Central memory CD8-positive, alpha-beta T cell (primary cell): Measurements from ENCODE around the gene PSKH1.

Experiments
- ATAC-seq: fragments of 150-1000 bp; cut with Tn5 transposase; replicated peaks from 2 replicates; pipeline ENCODE4 v1.10.0; 2022; ENCODE audit warnings: mild to moderate bottlenecking, moderate FRiP score, moderate number of reproducible peaks; ENCODE audit not compliant: poor library complexity, severe bottlenecking; ENCODE audit errors: extremely low read depth
- DNase-seq, 2 donors: peaks; one replicate each; pipeline ENCODE4 v3.0.0; 2021; ENCODE audit warnings: low spot score in 2 of 2
- H3K27ac Mint-ChIP-seq: one replicate; pipeline ENCODE4 v1.8.0; 2022; ENCODE audit warnings: low read depth, mild to moderate bottlenecking, moderate library complexity, mixed read lengths
- H3K27me3 Mint-ChIP-seq: one replicate; pipeline ENCODE4 v1.8.0; 2022; ENCODE audit warnings: mixed read lengths
- H3K36me3 Mint-ChIP-seq: one replicate; pipeline ENCODE4 v1.8.0; 2022; ENCODE audit warnings: mild to moderate bottlenecking, moderate library complexity, mixed read lengths; ENCODE audit not compliant: insufficient read depth
- H3K4me1 Mint-ChIP-seq: one replicate; pipeline ENCODE4 v1.8.0; 2022; ENCODE audit warnings: mixed read lengths
- H3K4me3 Mint-ChIP-seq: one replicate; pipeline ENCODE4 v1.8.0; 2022; ENCODE audit warnings: mild to moderate bottlenecking, moderate library complexity, mixed read lengths
- H3K9me3 Mint-ChIP-seq: one replicate; pipeline ENCODE4 v1.8.0; 2022; ENCODE audit warnings: mixed read lengths

PSKH1 gene

DNA sequence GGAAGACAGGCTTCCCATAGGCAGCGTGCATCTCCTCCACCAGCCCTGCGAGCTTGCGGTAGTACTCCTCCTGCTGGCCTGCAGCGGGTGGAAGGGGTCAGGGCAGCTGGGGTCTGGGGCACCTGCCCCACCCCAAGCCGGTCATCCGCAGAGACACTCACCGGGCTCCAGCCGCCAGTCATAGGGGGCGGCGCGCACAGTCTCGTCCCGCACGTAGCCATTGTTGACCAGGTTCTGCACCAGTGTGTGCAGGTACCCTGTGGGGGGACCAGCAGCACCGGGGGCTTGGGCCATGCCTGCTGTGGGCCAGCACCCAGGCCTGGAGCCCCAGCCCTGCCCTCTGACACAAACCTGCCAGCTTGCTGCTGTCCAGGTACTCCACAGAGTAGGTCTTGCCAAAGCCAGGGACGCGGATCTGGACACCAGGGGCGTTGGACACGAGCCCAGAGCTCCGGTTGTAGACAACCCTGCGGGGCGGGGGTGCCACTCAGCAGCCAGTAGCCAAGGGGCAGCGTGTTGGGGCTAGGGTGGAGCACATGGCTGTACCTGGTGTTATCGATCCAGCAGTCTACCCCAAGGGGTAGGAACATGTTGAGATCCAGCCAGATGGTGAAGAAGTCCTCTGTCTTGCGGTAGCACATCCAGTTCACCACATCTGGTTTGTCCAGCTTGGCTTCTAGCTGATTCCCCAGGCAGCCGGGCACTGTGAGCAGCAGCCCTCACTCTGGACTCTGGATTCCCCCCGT lies 49.6 kb downstream of the PSKH1 start:
- H3K9me3 Mint-ChIP-seq: no peaks in the 10 kb centered on the region
- no peaks in the 10 kb centered on the region for H3K27me3 Mint-ChIP-seq
- DNase-seq (no peak), ATAC-seq (no peak)
- no peak overlapping the region for H3K4me3 Mint-ChIP-seq
- H3K27ac Mint-ChIP-seq: peak overlapping the region; percentile 77
- peaks cover 19% of the 10 kb centered on the region for H3K4me1 Mint-ChIP-seq
- peaks cover 10% of the 10 kb centered on the region for H3K36me3 Mint-ChIP-seq

DNA sequence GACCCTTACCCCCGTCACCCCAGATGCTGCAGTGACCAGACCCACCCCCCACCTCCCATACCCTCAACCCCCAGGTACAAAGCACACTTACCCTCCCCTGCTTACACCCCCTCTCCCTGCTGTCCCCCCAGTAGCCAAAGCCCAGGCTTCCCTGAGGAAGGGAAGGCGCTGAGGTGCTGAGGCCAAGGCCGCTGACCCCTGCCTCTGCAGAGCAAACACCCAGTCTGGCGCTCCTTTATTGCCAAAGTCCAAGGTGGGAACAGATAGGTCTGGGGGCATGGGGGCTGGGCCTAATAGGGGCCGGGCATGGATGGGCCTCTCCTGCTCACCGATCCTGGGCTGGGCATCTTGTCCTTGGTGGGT lies 50.2 kb downstream of the PSKH1 start:
- Mint-ChIP-seq H3K27ac (no peak overlapping the region), H3K27me3 (no peaks in the 10 kb centered on the region), H3K36me3 (peaks cover 11% of the 10 kb centered on the region), H3K4me1 (peaks cover 19% of the 10 kb centered on the region), H3K9me3 (no peaks in the 10 kb centered on the region), H3K4me3 (no peak overlapping the region)
- DNase-seq (no peak), ATAC-seq (no peak)

DNA sequence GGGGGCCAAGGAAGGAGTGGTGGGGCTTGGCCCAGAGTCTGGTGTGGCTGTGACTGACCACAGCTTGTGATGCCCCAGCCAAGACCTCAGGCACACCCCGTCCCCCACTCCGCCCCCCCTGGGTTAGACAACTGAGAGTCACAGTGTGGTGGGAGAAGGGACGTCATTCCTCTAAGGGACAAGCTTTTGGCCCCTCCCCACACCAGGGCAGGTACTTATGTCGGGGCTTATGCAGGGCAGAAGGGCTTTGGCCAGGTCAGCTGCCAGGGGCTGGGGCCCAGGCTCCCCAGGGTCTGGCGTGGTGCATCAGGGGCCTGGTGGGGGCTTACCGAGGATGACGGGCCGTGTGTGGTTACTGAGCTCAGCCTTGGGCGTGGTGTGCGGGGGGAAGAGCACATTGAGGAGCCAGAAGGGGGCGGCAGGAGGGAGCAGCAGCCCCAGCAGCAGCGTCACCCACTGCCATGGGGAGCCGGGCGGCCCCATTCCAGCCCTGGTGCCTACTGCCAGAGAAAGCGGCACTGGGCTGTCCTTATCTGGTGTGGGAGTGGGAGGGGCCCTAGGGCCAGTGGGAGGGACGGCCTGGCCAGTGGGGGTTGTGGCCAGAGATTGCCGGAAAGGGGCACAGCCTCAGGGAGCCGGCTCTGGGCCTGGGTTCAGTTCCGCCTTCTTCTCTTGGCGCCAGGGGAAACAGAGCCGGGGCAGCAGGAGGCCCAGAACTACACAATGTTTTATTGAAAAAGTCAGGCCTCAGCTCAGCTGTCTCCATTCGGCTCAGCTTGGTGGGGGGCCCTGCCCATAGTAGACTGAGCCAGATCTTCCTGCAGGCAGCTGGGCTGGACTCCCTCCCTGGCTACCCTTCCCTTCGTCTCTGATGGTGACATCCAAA lies 50.8 kb downstream of the PSKH1 start, which contains the start of gene LCAT:
LCAT (minus strand) TSS at position 502 of the 886 bp plus-strand sequence; CDS start at position 483, 19 bp downstream.
- Mint-ChIP-seq H3K4me3 (no peak within 1 kb of the TSS), H3K27ac (no peak within 1 kb of the TSS), H3K27me3 (no peaks in the 10 kb centered on the region), H3K4me1 (peaks cover 19% of the 10 kb centered on the region), H3K9me3 (no peaks in the 10 kb centered on the region), H3K36me3 (peaks cover 11% of the 10 kb centered on the region)
- ATAC-seq: no peak
- no peak for DNase-seq

DNA sequence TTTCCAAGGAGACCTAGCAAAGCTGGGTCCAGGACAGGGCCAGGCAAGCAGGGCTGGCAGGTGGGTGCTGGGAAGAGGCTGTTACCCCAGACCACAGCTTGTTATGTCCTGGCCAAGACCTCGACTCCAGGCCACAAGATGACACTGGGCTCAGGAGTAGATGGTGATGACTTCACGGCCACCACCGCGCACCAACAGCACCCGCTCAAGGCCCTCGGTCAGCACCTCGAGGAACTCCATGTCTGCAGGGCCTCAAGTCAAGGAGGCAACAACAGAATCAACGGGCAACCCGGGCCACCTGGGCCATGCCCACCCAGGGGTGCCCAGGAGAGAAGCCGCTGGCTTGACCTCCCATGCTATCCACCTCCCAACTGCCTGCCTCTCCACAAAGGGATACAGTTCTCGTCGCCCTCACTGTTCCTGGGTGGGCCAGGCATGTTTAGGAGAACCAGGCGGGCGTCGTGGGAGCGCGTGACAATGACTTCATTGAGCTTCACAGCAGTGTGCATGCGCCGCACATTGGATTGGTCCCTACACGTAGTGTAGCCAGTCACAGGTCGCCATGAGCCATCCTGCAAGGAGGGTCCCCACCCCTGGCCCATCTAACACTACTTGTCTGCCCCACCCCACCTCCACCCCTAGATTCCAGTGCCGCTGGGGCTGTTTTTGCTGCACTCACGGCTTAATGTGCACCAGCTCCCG lies 51.8 kb downstream of the PSKH1 start:
- Mint-ChIP-seq H3K4me1 (peaks cover 16% of the 10 kb centered on the region), H3K9me3 (no peaks in the 10 kb centered on the region), H3K36me3 (peaks cover 13% of the 10 kb centered on the region), H3K27ac (no peak overlapping the region), H3K27me3 (no peaks in the 10 kb centered on the region), H3K4me3 (no peak overlapping the region)
- ATAC-seq (no peak), DNase-seq (no peak)

DNA sequence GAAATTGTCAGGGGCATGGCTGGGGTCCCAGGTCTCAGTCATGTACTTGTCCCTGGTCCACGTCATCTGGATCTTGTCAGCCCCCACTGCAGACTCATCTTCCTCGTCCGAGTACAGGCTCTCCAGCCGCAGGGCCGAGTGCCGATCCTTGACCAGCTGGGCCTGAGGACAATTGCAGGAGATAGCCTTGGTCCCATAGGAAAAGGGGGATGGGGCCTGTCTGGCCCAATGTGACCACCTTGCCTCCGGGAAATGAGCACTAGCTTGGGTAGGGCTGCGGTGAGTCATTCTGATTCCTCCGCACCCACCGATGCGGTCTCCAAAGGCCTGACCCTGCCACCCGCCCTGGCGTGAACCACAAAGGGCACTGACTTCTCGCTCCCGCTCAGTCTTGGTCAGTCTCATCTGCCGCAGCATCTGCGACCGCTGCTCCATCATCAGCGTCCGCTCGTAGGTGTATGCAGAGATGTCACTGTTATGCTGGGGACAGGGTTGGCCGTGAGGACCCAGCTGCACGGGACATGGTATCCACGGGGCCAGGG lies 52.4 kb downstream of the PSKH1 start:
- H3K27ac Mint-ChIP-seq: no peak overlapping the region
- no peak overlapping the region for H3K4me3 Mint-ChIP-seq
- no peaks in the 10 kb centered on the region for H3K9me3 Mint-ChIP-seq
- no peaks in the 10 kb centered on the region for H3K27me3 Mint-ChIP-seq
- peaks cover 13% of the 10 kb centered on the region for H3K36me3 Mint-ChIP-seq
- ATAC-seq (no peak), DNase-seq (no peak)
- peaks cover 10% of the 10 kb centered on the region for H3K4me1 Mint-ChIP-seq

DNA sequence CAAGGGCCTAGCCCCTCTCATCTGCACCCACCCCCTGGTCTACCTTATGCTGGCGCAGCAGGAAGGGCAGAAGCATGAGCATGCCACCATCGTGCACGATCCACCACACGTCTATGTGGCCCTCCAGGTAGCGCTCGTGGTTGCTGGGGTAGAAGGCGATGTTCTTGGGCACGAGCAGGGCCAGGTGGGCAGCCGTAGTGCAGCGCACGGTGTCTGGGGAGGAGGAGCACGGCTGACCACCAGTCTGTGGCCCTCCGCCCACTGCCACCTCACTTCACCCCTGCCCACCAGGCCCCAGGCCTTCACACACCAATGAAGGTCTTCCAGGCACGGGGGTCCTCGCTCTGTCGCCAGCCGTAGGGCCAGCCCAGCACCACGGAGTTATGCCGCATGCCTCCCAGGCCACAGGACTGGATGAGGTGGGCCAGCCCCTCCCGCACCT lies 53.1 kb downstream of the PSKH1 start:
- Mint-ChIP-seq H3K9me3 (no peaks in the 10 kb centered on the region), H3K4me1 (peaks cover 10% of the 10 kb centered on the region), H3K27ac (no peak overlapping the region), H3K4me3 (no peak overlapping the region), H3K27me3 (no peaks in the 10 kb centered on the region), H3K36me3 (peaks cover 13% of the 10 kb centered on the region)
- ATAC-seq: no peak
- DNase-seq: no peak

DNA sequence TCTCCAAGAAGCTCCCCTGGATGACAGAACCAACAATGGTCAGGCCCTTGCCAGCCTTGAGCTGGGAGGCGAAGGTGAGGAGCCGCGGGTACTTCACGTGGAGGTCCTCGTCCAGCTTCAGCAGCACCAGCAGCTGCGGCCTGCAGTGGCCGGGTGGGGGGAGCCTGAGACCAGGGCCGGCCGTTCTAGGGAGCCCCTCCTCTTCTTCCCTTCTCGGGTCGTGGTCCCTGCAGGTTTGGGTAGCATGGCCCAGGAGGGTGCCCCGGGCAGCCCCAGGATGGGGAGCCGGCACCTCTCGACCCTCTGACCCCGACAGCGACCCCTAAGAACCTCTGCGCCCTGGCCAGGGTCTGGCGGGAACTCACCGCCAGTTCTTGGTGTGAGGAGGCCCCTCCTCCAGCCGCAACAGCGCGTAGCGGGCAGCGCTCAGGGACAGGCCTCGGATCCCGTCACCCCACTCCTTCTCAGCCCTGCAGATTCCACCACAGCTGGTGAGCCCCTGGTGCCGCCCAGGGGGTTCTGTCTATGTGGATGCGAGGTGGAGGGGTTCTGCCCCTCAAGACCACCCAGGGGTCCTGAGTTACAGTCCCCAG lies 54.0 kb downstream of the PSKH1 start:
- peaks cover 10% of the 10 kb centered on the region for H3K36me3 Mint-ChIP-seq
- no peaks in the 10 kb centered on the region for H3K9me3 Mint-ChIP-seq
- H3K4me3 Mint-ChIP-seq: no peak overlapping the region
- H3K27ac Mint-ChIP-seq: no peak overlapping the region
- no peaks in the 10 kb centered on the region for H3K27me3 Mint-ChIP-seq
- ATAC-seq (no peak), DNase-seq (no peak)
- peaks cover 4% of the 10 kb centered on the region for H3K4me1 Mint-ChIP-seq

DNA sequence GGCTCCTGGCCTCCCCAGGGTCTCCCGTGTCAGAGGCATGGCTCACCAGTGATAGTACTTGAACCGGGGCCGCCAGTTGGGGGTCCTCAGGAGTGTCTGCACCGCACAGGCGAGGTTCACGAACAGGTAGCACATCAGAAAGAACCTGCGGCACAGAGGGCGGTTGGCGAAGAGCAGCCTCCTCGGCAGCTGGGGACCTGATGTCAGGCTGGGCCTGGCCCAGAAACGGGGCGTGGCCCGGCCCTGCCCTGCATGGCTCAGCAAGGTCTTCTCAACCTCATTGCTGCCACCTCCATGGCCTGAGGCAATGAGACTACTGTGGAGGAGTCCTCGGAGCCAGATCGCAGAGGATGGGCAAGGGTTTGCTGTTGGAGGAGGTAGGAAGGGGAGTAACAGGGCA lies 55.0 kb downstream of the PSKH1 start:
- DNase-seq (no peak), ATAC-seq (no peak)
- H3K27ac Mint-ChIP-seq: peak overlapping the region; percentile 25
- H3K4me3 Mint-ChIP-seq: no peak overlapping the region
- no peaks in the 10 kb centered on the region for H3K4me1 Mint-ChIP-seq
- H3K36me3 Mint-ChIP-seq: peaks cover 8% of the 10 kb centered on the region
- H3K27me3 Mint-ChIP-seq: no peaks in the 10 kb centered on the region
- no peaks in the 10 kb centered on the region for H3K9me3 Mint-ChIP-seq

DNA sequence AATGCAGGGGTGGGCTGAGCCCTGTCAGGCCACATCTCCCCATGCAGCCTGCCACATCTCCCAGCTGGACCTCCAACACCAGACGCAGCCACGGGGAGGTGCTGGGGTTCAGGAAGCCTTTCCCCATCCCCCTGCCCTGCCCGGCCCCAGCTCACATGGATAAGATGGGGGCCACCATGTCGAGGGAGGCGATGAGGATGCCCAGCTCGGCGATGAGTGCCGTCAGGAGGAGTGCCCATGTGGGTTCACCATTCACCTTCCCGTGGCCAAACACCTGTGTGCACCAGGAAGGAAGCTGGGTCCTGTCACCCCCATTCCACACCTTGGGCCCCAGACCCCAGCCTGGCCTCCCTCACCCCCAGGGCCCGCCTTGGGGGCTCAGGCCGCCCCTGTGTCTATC lies 56.6 kb downstream of the PSKH1 start:
- Mint-ChIP-seq H3K36me3 (peaks cover 7% of the 10 kb centered on the region), H3K9me3 (no peaks in the 10 kb centered on the region), H3K27ac (no peak overlapping the region), H3K4me1 (no peaks in the 10 kb centered on the region), H3K27me3 (no peaks in the 10 kb centered on the region), H3K4me3 (no peak overlapping the region)
- DNase-seq: no peak
- ATAC-seq: no peak

DNA sequence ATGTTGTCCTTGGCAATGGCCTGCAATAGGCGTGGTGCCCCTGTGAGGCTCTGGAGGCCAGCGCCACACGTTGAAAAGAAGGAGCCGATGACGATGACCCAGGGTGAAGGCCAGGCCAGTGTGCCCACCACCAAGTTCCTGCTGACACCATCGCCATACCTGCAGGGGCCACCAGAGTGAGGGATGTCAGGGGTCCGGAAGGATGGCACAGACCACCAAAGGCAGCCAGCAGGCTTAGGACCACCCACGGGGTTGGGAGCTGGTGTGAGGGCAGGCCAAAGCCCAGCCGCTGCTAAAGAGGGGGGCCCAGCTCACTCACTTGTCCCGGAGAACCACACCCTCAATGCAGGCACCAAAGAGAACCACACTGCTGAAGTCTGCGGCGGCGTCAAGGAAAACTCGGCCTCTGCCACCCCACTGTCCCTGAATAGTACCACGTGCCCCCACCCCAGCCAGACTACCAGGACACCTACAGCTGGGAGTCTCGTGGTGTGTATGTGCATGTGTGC lies 57.3 kb downstream of the PSKH1 start:
- H3K27me3 Mint-ChIP-seq: no peaks in the 10 kb centered on the region
- ATAC-seq (no peak), DNase-seq (no peak)
- no peaks in the 10 kb centered on the region for H3K9me3 Mint-ChIP-seq
- H3K27ac Mint-ChIP-seq: no peak overlapping the region
- H3K36me3 Mint-ChIP-seq: peaks cover 8% of the 10 kb centered on the region
- H3K4me1 Mint-ChIP-seq: no peaks in the 10 kb centered on the region
- H3K4me3 Mint-ChIP-seq: no peak overlapping the region

- ATAC-seq: no peak
- Mint-ChIP-seq H3K36me3 (peaks cover 10% of the 10 kb centered on the region), H3K27me3 (no peaks in the 10 kb centered on the region), H3K4me3 (no peak overlapping the region), H3K9me3 (no peaks in the 10 kb centered on the region), H3K27ac (no peak overlapping the region), H3K4me1 (no peaks in the 10 kb centered on the region)
- DNase-seq: no peak
Observed at GRCh38 chr16:67951485-67951884, 58.4 kb downstream of the PSKH1 start.
